NCI-H510A treated with DMSO at 0.1 percent for 48 hours (cell line): Measurements from ENCODE around the gene C15orf61.

Experiments used
- DNase-seq: peaks from one replicate; lab custom pipeline; 2025; lab: John Stamatoyannopoulos, UW

Gene C15orf61

GRCh38 chr15:67549736-67550135 lies 28.8 kb downstream of the C15orf61 start:
- DNase-seq, result no peak

- DNase-seq, result no peak
These were observed 29.6 kb downstream of the C15orf61 start for GRCh38 chr15:67550522-67550921.

GRCh38 chr15:67551207-67551743 lies 30.3 kb downstream of the C15orf61 start:
- DNase-seq, result no peak

GRCh38 chr15:67554580-67554979 lies 33.6 kb downstream of the C15orf61 start:
- DNase-seq, result no peak

- DNase-seq, result no peak
These were observed 36.1 kb downstream of the C15orf61 start for GRCh38 chr15:67556976-67557570.

GRCh38 chr15:67558502-67558901 lies 37.6 kb downstream of the C15orf61 start:
- DNase-seq, result no peak

GRCh38 chr15:67559158-67559557 lies 38.2 kb downstream of the C15orf61 start:
- DNase-seq, result peak; percentile 13

- no peak for DNase-seq
These were observed 38.6 kb downstream of the C15orf61 start for GRCh38 chr15:67559576-67559975.

- DNase-seq, result no peak
These were observed 39.4 kb downstream of the C15orf61 start for GRCh38 chr15:67560320-67560719.

GRCh38 chr15:67563092-67563491 lies 42.2 kb downstream of the C15orf61 start:
- no peak for DNase-seq

GRCh38 chr15:67564021-67564967 lies 43.4 kb downstream of the C15orf61 start:
- no peak for DNase-seq

GRCh38 chr15:67564968-67565345 lies 44.0 kb downstream of the C15orf61 start:
- DNase-seq, result no peak

- no peak for DNase-seq
These were observed 48.7 kb downstream of the C15orf61 start for GRCh38 chr15:67569668-67570067.

- DNase-seq, result no peak
These were observed 50.1 kb downstream of the C15orf61 start for GRCh38 chr15:67570875-67571647.

- no peak for DNase-seq
These were observed 50.9 kb downstream of the C15orf61 start for GRCh38 chr15:67571648-67572415.

- DNase-seq, result no peak
These were observed 52.3 kb downstream of the C15orf61 start for GRCh38 chr15:67573194-67573593.

- DNase-seq, result no peak
These were observed 54.1 kb downstream of the C15orf61 start for GRCh38 chr15:67575039-67575502.

GRCh38 chr15:67578020-67578600 lies 57.2 kb downstream of the C15orf61 start:
- no peak for DNase-seq

GRCh38 chr15:67579164-67579563 lies 58.2 kb downstream of the C15orf61 start:
- DNase-seq, result no peak
